CD8-positive, alpha-beta memory T cell (primary cell): ENCODE measurements around the gene CYBRD1. TPM values are rescaled to one million over a fixed set of nuclear protein-coding genes. Genes with fewer than 3 reads are reported as not detected.

Source experiments
- CTCF ChIA-PET: fragments of 350-600 bp; sonication (Branson Sonifier 250); formaldehyde crosslinking; loops from one replicate; lab custom pipeline; 2021; ENCODE audit warnings: antibody characterized with exemption; lab: Charles Lee
- POLR2A ChIA-PET: fragments of 350-600 bp; sonication (Branson Sonifier 250); formaldehyde crosslinking; loops from one replicate; lab custom pipeline; 2021; ENCODE audit warnings: antibody characterized with exemption; lab: Charles Lee
- DNase-seq, 5 donors: peaks; one replicate each; pipeline versions ENCODE4 v3.0.0 to v3.0.0-alpha.2; 2020 to 2022; ENCODE audit warnings: mixed read lengths in 1 of 5
- H3K27ac ChIP-seq: one replicate; pipeline ENCODE4 v1.7.0; 2013; ENCODE audit warnings: low read depth, mild to moderate bottlenecking, low read length, moderate library complexity
- H3K27me3 ChIP-seq: 2 replicates; pipeline ENCODE4 v1.7.0; 2013; ENCODE audit warnings: low read length, mild to moderate bottlenecking; ENCODE audit not compliant: insufficient read depth, poor library complexity, severe bottlenecking
- H3K36me3 ChIP-seq: 2 replicates; pipeline ENCODE4 v1.7.0; 2013; ENCODE audit warnings: mild to moderate bottlenecking, low read length, moderate library complexity; ENCODE audit not compliant: insufficient read depth
- H3K4me1 ChIP-seq: 2 replicates; pipeline ENCODE4 v1.7.0; 2013; ENCODE audit warnings: mild to moderate bottlenecking, low read length, moderate library complexity; ENCODE audit not compliant: insufficient read depth
- H3K4me3 ChIP-seq: 2 replicates; pipeline ENCODE4 v1.7.0; 2013; ENCODE audit warnings: mild to moderate bottlenecking, low read length
- H3K9me3 ChIP-seq: 2 replicates; pipeline ENCODE4 v1.7.0; 2013; ENCODE audit warnings: mild to moderate bottlenecking, low read length
- H3K27ac Mint-ChIP-seq, 8 donors: one replicate each; pipeline ENCODE4 v1.8.0; 2020 to 2021; ENCODE audit warnings: mixed read lengths in 8 of 8, mild to moderate bottlenecking in 6 of 8, inconsistent platforms in 3 of 8, moderate library complexity in 3 of 8
- H3K27me3 Mint-ChIP-seq, 2 donors: one replicate each; pipeline ENCODE4 v1.8.0; 2020 to 2021; ENCODE audit warnings: mixed read lengths in 2 of 2, mild to moderate bottlenecking in 1 of 2, moderate library complexity in 1 of 2
- H3K36me3 Mint-ChIP-seq, 3 donors: one replicate each; pipeline ENCODE4 v1.8.0; 2020 to 2021; ENCODE audit warnings: mixed read lengths in 3 of 3, inconsistent platforms in 1 of 3, mild to moderate bottlenecking in 1 of 3
- H3K4me1 Mint-ChIP-seq, 3 donors: one replicate each; pipeline ENCODE4 v1.8.0; 2020 to 2021; ENCODE audit warnings: mixed read lengths in 3 of 3, inconsistent platforms in 1 of 3, mild to moderate bottlenecking in 1 of 3
- H3K4me3 Mint-ChIP-seq, 7 donors: one replicate each; pipeline ENCODE4 v1.8.0; 2020 to 2021; ENCODE audit warnings: mixed read lengths in 7 of 7, mild to moderate bottlenecking in 6 of 7, moderate library complexity in 4 of 7, inconsistent platforms in 2 of 7
- H3K9me3 Mint-ChIP-seq, 5 donors: one replicate each; pipeline ENCODE4 v1.8.0; 2020 to 2022; ENCODE audit warnings: mixed read lengths in 5 of 5, mild to moderate bottlenecking in 3 of 5, moderate library complexity in 2 of 5, inconsistent platforms in 1 of 5
- polyA plus RNA-seq: library from polyadenylated mRNA; unstranded; fragments of 300-500 nt; fragmentation: Illumina TruSeq; gene quantifications from one replicate; pipeline ENCODE4 v1.2.3, GENCODE V29; 2021
- total RNA-seq, 2 experiments: library from RNA; stranded (reverse); gene quantifications; one replicate each; pipeline ENCODE4 v1.2.3, GENCODE V29; 2021

The CYBRD1 gene
- total and polyA plus RNA-seq, 3 experiments from 2014 or later: 0.95 to 1.2 (median 1.2) TPM

GRCh38 chr2:171564463-171564862 lies 42.2 kb downstream of the CYBRD1 start:
- Mint-ChIP-seq H3K36me3 (no peaks in the 10 kb centered on the region), H3K4me1 (no peaks in the 10 kb centered on the region), H3K27me3 (peaks cover 4 to 16% of the 10 kb centered on the region in 2 donors), H3K4me3 (no peak overlapping the region), H3K27ac (no peak overlapping the region), H3K9me3 (no peaks in the 10 kb centered on the region)
- Histone ChIP-seq H3K4me1 (no peaks in the 10 kb centered on the region), H3K9me3 (no peaks in the 10 kb centered on the region), H3K27me3 (no peaks in the 10 kb centered on the region), H3K27ac (no peak overlapping the region), H3K4me3 (no peak overlapping the region), H3K36me3 (no peaks in the 10 kb centered on the region)
- DNase-seq: no peak
- POLR2A ChIA-PET: no interaction called here
- CTCF ChIA-PET: no interaction called here

DNA sequence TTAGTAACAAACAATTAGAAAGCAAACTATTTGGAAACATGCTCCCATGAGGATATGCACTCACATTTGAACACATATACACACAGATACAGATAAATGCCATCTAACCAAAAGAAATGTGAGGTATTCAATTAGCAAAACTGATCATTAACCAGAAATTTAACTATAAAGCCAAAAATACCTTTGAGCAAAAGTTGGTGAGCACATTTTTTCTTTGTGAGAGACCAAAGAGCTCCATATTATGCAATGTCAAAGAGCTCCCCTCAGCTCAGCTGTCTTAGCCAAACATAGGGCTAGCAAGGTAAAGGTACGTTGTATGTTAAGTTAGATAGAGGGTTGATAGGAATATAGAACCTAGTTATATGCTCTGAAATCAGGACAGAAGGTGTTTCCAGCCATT lies 43.8 kb downstream of the CYBRD1 start:
- CTCF ChIA-PET: no interaction called here

GRCh38 chr2:171566753-171567152 lies 44.5 kb downstream of the CYBRD1 start:
- no peak overlapping the region for H3K4me3 ChIP-seq
- Mint-ChIP-seq H3K4me1 (no peaks in the 10 kb centered on the region), H3K36me3 (no peaks in the 10 kb centered on the region), H3K4me3 (no peak overlapping the region), H3K27ac (no peak overlapping the region), H3K27me3 (peaks cover 4 to 17% of the 10 kb centered on the region in 2 donors), H3K9me3 (no peaks in the 10 kb centered on the region)
- no peak for DNase-seq
- ChIA-PET POLR2A (no interaction called here), CTCF (no interaction called here)
- H3K9me3 ChIP-seq: no peaks in the 10 kb centered on the region
- H3K27me3 ChIP-seq: no peaks in the 10 kb centered on the region
- no peaks in the 10 kb centered on the region for H3K36me3 ChIP-seq
- no peaks in the 10 kb centered on the region for H3K4me1 ChIP-seq
- no peak overlapping the region for H3K27ac ChIP-seq

More for the DNA sequence above, 43.8 kb downstream of the CYBRD1 start:
- peaks cover 4 to 17% of the 10 kb centered on the region in 2 donors for H3K27me3 Mint-ChIP-seq
- no peak overlapping the region for H3K27ac Mint-ChIP-seq
- H3K9me3 ChIP-seq: no peaks in the 10 kb centered on the region
- no peaks in the 10 kb centered on the region for H3K27me3 ChIP-seq
- H3K9me3 Mint-ChIP-seq: no peaks in the 10 kb centered on the region
- H3K4me1 ChIP-seq: no peaks in the 10 kb centered on the region
- no peak overlapping the region for H3K27ac ChIP-seq
- H3K4me3 Mint-ChIP-seq: no peak overlapping the region
- DNase-seq: no peak
- H3K4me3 ChIP-seq: no peak overlapping the region
- no peaks in the 10 kb centered on the region for H3K36me3 Mint-ChIP-seq
- no peaks in the 10 kb centered on the region for H3K36me3 ChIP-seq
- no peaks in the 10 kb centered on the region for H3K4me1 Mint-ChIP-seq
- POLR2A ChIA-PET: no interaction called here

- POLR2A ChIA-PET: no interaction called here
Observed at GRCh38 chr2:171568089-171568488, 45.8 kb downstream of the CYBRD1 start.

DNA sequence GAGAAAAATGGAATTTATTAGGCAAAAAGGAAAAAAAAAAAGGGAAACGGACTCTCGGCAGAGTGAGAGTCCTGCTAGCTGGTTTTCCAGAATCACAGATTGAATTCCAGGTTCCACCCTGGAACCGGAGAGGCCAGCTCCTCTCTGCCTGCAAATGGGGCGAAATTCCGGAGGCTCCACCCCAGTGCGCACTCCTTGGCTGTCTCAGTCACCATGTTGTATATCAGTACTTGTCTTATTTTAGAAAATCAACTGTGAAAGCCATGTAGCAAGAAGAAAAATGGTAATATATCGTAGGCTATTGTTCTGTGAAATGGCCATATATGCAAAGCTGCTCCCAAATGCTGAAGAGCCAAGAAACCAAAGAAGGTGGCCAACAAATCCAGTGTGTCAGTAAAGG lies 49.4 kb downstream of the CYBRD1 start:
- no peak overlapping the region for H3K27ac Mint-ChIP-seq
- no peak overlapping the region for H3K4me3 ChIP-seq
- H3K27me3 Mint-ChIP-seq: peaks cover 8% of the 10 kb centered on the region in 2 donors
- ChIA-PET CTCF (no interaction called here), POLR2A (no interaction called here)
- no peaks in the 10 kb centered on the region for H3K36me3 Mint-ChIP-seq
- H3K36me3 ChIP-seq: no peaks in the 10 kb centered on the region
- H3K4me1 Mint-ChIP-seq: peaks cover 5 to 6% (median 5%) of the 10 kb centered on the region in 3 donors
- no peaks in the 10 kb centered on the region for H3K4me1 ChIP-seq
- DNase-seq: no peak
- no peak overlapping the region for H3K4me3 Mint-ChIP-seq
- H3K27ac ChIP-seq: no peak overlapping the region
- H3K9me3 Mint-ChIP-seq: no peaks in the 10 kb centered on the region
- no peaks in the 10 kb centered on the region for H3K9me3 ChIP-seq
- H3K27me3 ChIP-seq: no peaks in the 10 kb centered on the region

More at GRCh38 chr2:171568089-171568488, 45.8 kb downstream of the CYBRD1 start:
- Histone ChIP-seq H3K4me3 (no peak overlapping the region), H3K4me1 (no peaks in the 10 kb centered on the region), H3K27ac (no peak overlapping the region), H3K36me3 (no peaks in the 10 kb centered on the region), H3K27me3 (no peaks in the 10 kb centered on the region), H3K9me3 (no peaks in the 10 kb centered on the region)
- DNase-seq: no peak
- H3K36me3 Mint-ChIP-seq: no peaks in the 10 kb centered on the region
- no peaks in the 10 kb centered on the region for H3K4me1 Mint-ChIP-seq
- H3K27ac Mint-ChIP-seq: no peak overlapping the region
- peaks cover 4 to 17% of the 10 kb centered on the region in 2 donors for H3K27me3 Mint-ChIP-seq
- H3K4me3 Mint-ChIP-seq: no peak overlapping the region
- no peaks in the 10 kb centered on the region for H3K9me3 Mint-ChIP-seq
- CTCF ChIA-PET: no interaction called here

DNA sequence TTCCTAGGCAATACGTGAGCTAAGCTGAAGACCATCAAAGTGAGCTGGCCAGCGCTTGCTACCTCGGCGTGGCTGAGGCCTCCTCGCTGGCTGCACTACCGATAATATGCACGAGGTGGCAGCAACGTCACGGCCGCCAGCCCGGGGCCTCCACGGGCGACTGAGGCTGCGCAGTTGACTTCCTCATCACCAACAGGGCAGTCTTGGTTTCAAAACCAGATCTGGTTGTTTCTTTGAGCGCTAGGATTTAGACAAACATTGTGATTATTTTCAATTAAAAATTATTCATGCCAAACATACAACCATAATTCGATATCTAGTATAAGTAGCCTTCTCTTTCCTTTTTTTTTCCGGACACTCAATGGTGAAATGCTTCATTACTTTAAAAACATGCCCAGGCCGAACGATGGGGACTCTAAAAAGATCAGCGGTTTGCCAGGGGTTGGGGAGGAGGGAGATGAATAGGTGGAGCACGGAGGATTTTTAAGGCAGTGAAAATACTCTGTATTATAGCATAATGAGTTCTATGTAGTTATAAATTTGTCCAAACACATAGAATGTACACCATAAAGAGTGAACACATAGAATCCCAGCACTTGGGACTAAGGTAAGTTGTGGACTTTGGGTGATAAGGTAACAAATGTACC lies 52.0 kb downstream of the CYBRD1 start:
- H3K9me3 Mint-ChIP-seq: no peaks in the 10 kb centered on the region
- Histone ChIP-seq H3K4me1 (no peaks in the 10 kb centered on the region), H3K4me3 (no peak overlapping the region), H3K36me3 (no peaks in the 10 kb centered on the region), H3K9me3 (no peaks in the 10 kb centered on the region), H3K27ac (no peak overlapping the region), H3K27me3 (no peaks in the 10 kb centered on the region)
- H3K27ac Mint-ChIP-seq: peak overlapping the region in 5 of 8 donors; percentile 5 to 86 (median 35)
- CTCF ChIA-PET: interaction anchor here (0.7 to 1.5 kb wide), 7 partner anchors 15 to 566 kb away, joined by 3 to 6 read pairs (median 3); no protein-coding TSS in a partner anchor
- H3K4me1 Mint-ChIP-seq: peaks cover 5 to 6% (median 5%) of the 10 kb centered on the region in 3 donors
- H3K27me3 Mint-ChIP-seq: peaks cover 4 to 8% of the 10 kb centered on the region in 2 donors
- peak overlapping the region in 2 of 7 donors; percentile 10 to 12 for H3K4me3 Mint-ChIP-seq
- peak; percentile 66 to 85 (median 68) for DNase-seq
- POLR2A ChIA-PET: no interaction called here
- H3K36me3 Mint-ChIP-seq: no peaks in the 10 kb centered on the region

GRCh38 chr2:171575606-171576005 lies 53.3 kb downstream of the CYBRD1 start:
- H3K27me3 ChIP-seq: no peaks in the 10 kb centered on the region
- Mint-ChIP-seq H3K27ac (no peak overlapping the region), H3K4me1 (peaks cover 5 to 6% (median 5%) of the 10 kb centered on the region in 3 donors), H3K4me3 (no peak overlapping the region), H3K27me3 (peaks cover 0 to 4% of the 10 kb centered on the region in 2 donors), H3K36me3 (no peaks in the 10 kb centered on the region), H3K9me3 (no peaks in the 10 kb centered on the region)
- no peak for DNase-seq
- ChIA-PET CTCF (interaction anchor here (0.7 to 1.6 kb wide), 2 partner anchors 23 to 886 kb away, joined by 3 to 5 read pairs; no protein-coding TSS in a partner anchor), POLR2A (no interaction called here)
- H3K9me3 ChIP-seq: no peaks in the 10 kb centered on the region
- H3K4me1 ChIP-seq: no peaks in the 10 kb centered on the region
- no peak overlapping the region for H3K27ac ChIP-seq
- no peak overlapping the region for H3K4me3 ChIP-seq
- no peaks in the 10 kb centered on the region for H3K36me3 ChIP-seq

DNA sequence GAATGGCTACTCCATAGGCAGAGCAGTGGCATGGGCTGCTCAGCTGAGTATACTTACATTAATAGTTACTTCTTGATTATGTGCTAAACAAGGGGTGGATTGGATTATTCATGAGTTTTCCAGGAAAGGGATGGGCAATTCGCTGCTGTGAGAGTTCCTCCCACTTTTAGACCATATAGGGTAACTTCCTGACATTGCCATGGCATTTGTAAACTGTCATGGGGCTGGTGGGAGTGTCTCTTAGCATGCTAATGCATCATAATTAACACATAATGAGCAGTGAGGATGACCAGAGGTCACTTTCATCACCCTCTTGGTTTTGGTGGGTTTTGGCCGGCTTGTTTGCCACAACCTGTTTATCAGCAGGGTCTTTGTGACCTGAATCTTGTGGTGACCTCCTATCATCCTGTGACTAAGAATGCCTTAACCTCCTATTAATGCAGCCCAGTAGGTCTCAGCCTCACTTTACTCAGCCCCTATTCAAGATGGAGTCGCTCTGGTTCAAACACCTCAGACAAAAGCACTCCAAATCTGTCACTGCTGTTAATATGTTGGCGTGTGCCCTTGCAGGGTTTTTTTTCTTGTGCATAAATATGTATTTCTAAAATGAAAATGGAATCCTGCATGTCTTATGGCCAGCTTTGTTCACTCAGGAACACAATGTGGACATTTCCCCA lies 56.0 kb downstream of the CYBRD1 start:
- ChIA-PET CTCF (no interaction called here), POLR2A (no interaction called here)
- DNase-seq: no peak
- H3K9me3 Mint-ChIP-seq: no peaks in the 10 kb centered on the region
- no peak overlapping the region for H3K27ac Mint-ChIP-seq
- Histone ChIP-seq H3K4me1 (no peaks in the 10 kb centered on the region), H3K9me3 (no peaks in the 10 kb centered on the region), H3K27me3 (no peaks in the 10 kb centered on the region), H3K36me3 (no peaks in the 10 kb centered on the region), H3K4me3 (no peak overlapping the region), H3K27ac (no peak overlapping the region)
- H3K36me3 Mint-ChIP-seq: no peaks in the 10 kb centered on the region
- H3K4me3 Mint-ChIP-seq: no peak overlapping the region
- H3K4me1 Mint-ChIP-seq: peaks cover 5 to 6% (median 5%) of the 10 kb centered on the region in 3 donors
- H3K27me3 Mint-ChIP-seq: peaks cover 7 to 9% of the 10 kb centered on the region in 2 donors
